ENCODE measurements around the gene CDKAL1.

Gene CDKAL1

GRCh38 chr6:21134356-21134755 is 600.1 kb downstream of the CDKAL1 start:
- no peak for TF ChIP-seq CTCF (IDR thresholded peaks at IDR 0.05; ENCODE audit: extremely low read depth, insufficient read depth, missing control alignments)
- DNase-seq (ENCODE audit: low spot score) = no peak
- in situ Hi-C loops (cut with MboI; ENCODE audit: low pct_unique_long_range_greater_than_20kb, low sequenced_read_pairs, unreplicated experiment) = no loop called here

GRCh38 chr6:21135484-21136013 is 601.3 kb downstream of the CDKAL1 start:
- in situ Hi-C loops (cut with MboI; ENCODE audit: low pct_unique_long_range_greater_than_20kb, low sequenced_read_pairs, unreplicated experiment) = no loop called here
- no peak for TF ChIP-seq CTCF (IDR thresholded peaks at IDR 0.05; ENCODE audit: extremely low read depth, insufficient read depth, missing control alignments)
- no peak for DNase-seq (ENCODE audit: low spot score)

- in situ Hi-C loops (cut with MboI; ENCODE audit: low pct_unique_long_range_greater_than_20kb, low sequenced_read_pairs, unreplicated experiment) = no loop called here
- TF ChIP-seq CTCF (IDR thresholded peaks at IDR 0.05; ENCODE audit: extremely low read depth, insufficient read depth, missing control alignments) = no peak
- no peak for DNase-seq (ENCODE audit: low spot score)
Observed at GRCh38 chr6:21137700-21138335, 603.6 kb downstream of the CDKAL1 start.

- no peak for TF ChIP-seq CTCF (IDR thresholded peaks at IDR 0.05; ENCODE audit: extremely low read depth, insufficient read depth, missing control alignments)
- in situ Hi-C loops (cut with MboI; ENCODE audit: low pct_unique_long_range_greater_than_20kb, low sequenced_read_pairs, unreplicated experiment) = no loop called here
- no peak for DNase-seq (ENCODE audit: low spot score)
Observed at GRCh38 chr6:21138336-21139069, 604.2 kb downstream of the CDKAL1 start.

GRCh38 chr6:21140966-21141365 is 606.7 kb downstream of the CDKAL1 start:
- in situ Hi-C loops (cut with MboI; ENCODE audit: low pct_unique_long_range_greater_than_20kb, low sequenced_read_pairs, unreplicated experiment) = no loop called here
- no peak for TF ChIP-seq CTCF (IDR thresholded peaks at IDR 0.05; ENCODE audit: extremely low read depth, insufficient read depth, missing control alignments)
- no peak for DNase-seq (ENCODE audit: low spot score)

GRCh38 chr6:21141616-21142303 is 607.5 kb downstream of the CDKAL1 start:
- in situ Hi-C loops (cut with MboI; ENCODE audit: low pct_unique_long_range_greater_than_20kb, low sequenced_read_pairs, unreplicated experiment) = no loop called here
- no peak for TF ChIP-seq CTCF (IDR thresholded peaks at IDR 0.05; ENCODE audit: extremely low read depth, insufficient read depth, missing control alignments)
- DNase-seq (ENCODE audit: low spot score) = no peak
